Inflammatory macrophage treated with lipopolysaccharide for 1 hour (primary cell): ENCODE data around the gene SNX20.

Source experiments
- DNase-seq, 2 donors: peaks; one replicate each; pipeline ENCODE4 v3.0.0-alpha.2; 2020 to 2022

The SNX20 gene

DNA sequence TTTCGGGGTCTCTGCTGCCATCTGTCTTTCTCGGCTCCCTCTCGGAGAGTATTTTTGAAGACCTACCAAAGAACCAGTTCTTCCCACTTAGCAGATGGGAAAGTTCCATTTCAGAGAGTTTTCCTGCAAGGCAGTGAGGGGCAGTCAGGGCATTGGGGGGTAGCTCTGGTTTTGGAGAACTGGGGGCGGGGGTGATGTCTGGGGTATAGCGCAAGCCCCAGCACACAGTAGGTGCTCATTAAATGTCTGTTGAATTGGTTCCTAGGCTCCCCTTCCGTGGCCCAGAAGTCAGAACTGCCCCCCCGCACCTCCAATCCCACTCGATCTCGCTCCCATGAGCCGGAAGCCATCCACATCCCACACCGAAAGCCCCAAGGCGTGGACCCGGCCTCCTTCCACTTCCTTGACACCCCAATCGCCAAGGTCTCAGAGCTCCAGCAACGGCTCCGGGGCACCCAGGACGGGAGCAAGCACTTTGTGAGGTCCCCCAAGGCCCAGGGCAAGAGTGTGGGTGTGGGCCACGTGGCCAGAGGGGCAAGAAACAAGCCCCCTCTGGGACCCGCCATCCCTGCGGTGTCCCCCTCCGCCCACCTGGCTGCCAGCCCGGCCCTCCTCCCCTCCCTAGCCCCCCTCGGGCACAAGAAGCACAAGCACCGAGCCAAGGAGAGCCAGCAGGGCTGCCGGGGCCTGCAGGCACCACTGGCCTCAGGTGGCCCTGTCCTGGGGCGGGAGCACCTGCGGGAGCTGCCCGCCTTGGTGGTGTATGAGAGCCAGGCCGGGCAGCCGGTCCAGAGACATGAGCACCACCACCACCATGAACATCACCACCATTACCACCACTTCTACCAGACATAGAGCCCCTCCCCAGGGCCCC, 47.9 kb downstream of the SNX20 start:
- DNase-seq = no peak

DNA sequence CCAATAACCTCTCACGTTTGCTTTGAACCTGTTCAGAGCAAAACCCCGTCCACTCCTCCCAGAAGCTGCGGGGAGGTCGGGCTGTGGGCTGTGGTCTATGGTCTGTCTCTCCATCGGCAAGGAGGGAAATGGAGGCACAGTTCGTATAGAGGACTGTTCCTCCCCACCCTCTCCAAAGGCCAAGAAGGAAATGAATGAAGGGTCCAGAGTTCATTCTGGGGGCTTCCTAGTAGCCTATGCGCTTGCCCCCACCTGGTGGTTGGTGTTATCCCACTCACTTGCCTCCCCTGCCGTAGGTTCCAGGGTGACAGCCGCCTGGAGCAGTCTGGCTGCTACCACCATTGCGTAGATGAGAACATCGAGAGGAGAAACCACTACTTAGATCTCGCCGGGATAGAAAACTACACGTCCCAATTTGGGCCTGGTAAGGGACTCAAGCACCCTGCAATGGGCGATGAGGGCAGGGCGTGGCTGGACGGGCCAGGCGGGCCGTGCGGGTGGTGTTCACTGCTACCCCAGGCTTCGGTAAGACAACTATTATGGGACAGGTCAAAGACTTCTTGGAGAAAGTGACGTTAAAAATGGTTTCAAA, 49.0 kb downstream of the SNX20 start:
- DNase-seq = no peak

DNA sequence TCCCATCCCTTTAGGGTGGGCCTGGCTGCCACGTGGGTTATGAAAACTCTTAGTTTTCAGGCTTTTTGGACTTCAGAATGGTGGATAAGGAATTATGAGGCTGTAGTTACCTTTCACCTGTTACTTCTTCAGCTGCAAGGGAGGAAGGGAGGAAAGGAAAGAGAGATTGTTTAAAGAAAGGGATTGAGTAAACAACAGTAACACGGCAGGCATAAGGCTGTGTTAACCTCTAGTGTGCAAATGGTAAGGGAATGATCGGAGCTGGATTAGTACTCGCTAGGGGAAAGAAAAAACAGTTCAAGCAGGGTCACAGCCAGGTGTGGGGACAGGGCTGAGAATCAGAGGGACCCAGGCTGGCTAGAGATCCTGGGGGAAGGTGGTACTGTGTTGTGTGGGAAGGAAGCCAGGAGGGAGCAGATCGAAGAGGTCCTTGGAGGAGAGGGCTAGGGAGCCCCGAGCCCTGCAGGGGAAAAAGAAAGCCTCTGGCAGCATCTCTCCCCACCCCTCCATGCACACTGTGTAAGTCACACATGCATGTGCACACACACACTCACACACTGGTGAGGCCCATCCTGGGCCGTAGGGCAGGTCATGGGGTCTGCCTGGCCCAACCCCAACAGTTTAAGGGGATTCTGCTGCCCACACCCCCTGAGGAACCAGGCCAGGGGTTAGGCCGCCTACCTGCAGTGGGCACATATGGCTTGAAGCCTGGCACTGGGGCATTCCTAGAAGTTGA, 49.7 kb downstream of the SNX20 start:
- DNase-seq = no peak

DNA sequence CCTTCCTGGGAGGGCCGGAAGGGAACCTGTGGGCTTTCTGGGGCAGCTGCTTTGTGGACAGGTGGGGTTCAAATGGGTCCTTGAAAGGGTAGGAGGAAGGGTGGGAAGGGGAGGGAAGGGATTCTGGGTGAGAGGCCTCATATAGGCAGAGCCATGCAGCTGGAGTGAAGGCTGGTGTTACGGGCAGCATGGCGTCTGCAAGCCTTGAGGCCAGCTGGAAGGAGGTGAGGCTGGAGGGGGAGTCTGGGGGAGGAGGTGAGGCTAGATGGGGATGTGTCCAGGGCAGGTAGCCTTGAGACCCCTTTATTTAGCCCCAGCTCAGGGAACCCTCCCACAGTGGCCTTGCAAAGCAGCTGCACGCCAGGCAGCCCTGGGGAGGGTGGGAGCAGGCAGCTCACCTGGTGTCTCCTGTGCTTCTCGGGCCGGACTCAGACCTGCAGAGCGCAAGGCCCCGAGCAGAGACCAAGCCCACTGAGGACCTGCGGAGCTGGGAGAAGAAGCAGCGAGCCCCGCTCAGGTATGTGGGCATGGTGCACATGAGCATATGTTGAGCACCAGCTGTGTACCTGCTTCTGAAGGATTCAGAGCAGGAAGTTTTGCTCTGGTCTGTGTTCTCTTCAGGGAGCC, 50.6 kb downstream of the SNX20 start:
- DNase-seq = no peak

DNA sequence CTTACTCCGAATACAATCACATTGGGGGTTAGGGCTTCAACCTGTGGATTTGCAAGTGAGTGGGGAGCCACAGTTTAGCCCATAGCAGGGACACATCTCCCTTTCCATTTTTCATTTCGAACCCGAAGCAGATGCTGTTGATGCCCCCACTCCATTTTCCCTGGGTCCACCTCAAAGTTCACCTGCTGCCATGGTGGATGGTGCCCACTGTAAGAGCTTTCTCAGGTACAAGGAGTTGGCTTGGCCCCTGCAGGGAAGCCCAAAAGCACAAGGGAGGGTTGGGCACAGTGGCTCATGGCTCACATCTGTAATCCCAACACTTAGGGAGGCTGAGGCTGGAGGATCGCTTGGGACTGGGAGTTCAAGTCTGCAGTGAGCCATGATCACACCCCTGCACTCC, 51.8 kb downstream of the SNX20 start:
- no peak for DNase-seq

DNA sequence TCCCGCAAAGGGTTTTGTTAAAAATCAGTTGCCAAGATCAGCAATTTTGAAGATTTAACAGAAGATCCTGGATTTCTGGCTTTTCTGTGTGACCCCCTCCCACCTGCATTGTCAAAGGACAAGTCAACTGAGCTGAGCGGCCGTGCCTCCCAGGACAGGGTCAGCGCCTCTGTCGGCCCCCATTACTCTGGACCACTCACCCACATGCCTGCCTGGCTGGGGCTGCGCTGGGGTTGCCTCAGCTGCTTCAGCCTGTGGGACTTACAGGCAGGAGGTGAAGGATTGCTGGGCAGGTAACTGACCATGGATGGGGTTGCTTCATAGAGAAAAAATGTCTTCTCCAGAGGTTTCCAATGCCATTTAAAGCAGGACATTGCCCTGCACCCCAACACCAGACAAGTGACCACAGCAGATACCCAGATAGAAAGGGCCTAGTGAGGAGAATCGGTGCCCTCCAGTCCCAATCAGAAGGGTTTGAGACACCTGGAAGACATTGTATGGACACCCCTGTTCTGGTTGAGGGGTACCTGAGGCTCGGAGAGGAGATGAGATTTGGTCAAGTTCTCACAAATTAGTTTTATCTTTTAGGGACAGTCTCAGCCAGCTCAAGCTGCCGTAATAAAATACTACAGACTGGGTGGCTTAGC, 52.8 kb downstream of the SNX20 start:
- DNase-seq = no peak

DNA sequence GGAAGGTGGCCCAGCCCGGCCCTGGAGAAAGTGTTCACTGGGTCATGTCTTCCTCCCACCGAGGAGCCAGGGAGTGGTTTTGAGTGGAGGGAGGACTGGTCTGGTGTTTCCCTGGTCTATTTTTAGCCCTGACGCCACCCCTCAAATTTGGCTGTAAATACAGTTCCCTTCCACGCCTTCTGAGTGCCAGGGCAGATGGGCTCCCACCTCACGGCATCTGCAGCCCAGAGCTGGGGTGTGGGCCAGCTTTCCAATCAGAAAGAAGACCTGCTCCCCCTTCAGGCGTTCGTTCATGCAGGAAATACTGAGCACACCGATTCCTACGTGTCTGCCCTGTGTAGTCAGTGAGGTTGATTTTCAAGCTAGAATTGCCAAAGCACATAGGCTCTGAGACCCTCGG, 53.7 kb downstream of the SNX20 start:
- DNase-seq = no peak

DNA sequence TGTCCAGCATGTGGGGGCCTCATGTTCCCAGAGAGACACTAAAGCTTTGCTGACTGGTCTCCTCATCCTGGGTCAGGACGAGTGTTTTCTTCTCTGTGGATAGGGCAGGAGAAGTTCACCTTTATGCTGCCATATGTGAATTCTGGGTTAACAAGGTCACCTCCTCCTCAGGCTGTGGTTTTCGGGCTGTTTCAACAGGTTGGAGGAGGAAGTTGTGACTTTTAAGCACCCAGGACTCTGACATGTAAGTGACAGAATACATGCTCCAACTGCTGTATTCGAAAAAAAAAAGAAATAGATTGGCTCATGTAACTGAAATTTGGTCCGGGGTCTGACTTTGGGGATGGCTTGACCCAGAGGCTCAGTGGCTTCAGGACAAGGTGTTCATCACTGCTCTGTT, 54.2 kb downstream of the SNX20 start:
- DNase-seq = no peak

DNA sequence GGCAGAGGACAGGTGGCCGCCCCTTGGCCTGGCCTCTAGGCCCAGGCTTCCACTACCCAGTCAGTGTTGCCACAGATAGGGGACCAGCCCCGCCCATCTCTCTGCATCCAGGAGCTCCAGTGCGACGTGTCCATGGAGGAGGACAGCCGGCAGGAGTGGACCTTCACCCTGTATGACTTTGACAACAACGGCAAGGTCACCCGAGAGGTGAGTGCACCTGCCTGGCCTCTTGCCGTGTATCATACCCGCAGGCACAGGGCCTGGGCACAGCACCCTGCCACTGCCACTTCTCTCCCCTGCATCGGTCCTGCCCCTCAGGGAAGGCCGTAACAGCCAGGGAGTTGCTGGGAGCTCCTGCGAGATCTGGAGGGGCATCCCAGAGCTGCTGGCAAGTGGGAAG, 55.7 kb downstream of the SNX20 start:
- no peak for DNase-seq

DNA sequence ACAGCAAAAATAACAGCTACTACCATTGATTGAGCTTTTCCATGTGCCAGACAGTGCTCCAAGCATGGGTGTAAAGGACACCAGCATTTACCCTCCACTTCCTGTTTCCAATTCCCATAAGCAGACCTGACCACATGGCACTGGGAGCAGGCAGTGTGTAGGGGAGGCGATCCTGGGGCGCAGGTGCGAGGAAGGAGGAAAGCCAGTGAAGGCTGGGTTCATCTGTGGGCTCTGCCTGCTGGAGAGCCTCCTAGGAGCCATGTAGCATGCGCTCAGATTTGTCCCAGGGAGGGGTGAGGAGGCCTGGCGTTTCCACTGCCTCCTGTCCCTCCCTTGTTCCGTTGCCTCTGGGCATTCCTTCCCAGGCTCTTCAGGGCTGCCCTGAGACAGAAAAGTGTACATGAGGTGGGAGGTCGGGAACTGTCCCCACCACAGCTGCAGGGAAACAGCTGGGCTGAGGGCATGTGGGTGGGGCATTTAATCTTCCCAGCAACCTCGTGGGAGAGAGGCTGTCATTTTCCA, 56.6 kb downstream of the SNX20 start:
- no peak for DNase-seq

DNA sequence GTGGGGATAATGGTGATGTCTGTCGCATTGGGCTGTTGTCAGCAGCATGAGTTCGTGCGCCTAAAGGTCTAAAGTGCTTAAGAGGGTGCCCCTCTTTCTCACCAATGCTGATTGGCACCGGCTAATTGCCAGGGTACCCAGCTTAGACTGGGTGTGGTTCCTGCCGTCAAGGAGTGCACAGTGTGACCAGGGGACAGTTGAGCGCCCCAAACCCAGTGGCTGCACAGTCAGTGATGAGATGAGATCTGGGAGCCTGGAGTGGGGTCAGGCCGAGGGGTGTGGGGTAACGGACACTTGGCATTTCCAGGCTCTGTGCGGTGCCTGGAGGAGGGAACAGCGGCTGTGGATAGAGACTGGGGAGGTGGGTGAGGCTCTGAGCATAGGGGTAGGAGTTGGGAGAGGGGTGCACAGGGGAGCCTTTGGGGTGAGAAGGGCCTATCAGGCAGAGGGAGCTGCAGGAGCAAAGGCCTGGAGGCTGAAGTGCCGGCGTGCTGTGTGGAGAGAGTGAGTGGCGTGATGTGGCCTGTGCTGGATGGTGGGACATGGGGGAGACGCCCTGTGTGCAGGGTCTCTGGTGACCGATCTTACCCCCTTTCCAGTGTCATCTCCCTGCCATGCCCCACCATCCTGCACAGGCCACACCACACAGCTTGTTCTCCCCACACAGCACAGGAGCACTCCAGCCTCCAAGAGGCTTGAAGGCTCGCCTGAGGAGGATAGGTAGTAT, 58.3 kb downstream of the SNX20 start:
- no peak for DNase-seq

DNA sequence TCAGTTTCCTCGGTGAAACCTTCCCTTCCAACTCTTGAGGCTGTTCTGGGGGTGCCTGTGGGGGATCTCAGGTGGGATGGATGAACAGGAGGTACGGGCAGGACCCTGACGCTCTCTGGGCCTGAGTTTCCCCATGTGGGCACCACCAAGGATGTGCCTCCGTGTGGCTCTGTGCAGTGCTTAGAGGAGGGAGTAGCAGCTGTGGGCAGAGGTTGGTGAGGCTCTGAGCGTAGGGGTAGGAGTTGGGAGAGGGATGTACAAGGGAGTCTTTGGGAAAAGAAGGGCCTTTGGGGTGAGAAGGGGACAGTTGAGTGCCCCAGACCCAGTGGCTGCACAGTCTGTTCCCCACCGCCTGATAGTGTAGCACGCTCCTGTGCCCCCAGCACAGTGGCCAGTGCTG, 59.1 kb downstream of the SNX20 start:
- DNase-seq = no peak
